K562 (cell line): Measurements from ENCODE around the gene RETN. TPM values are rescaled to one million over a fixed set of nuclear protein-coding genes. Genes with fewer than 3 reads are reported as not detected.
A peak's percentile ranks its signal among the peaks of the same experiment; 100 is the strongest.

Experiments used
- CBX3 ChIP-seq, 2 experiments: IDR thresholded peaks; 1 replicate in 1 of 2; 2 replicates in 1 of 2; pipeline ENCODE4 v1.6.1; 2012; ENCODE audit warnings: inconsistent platforms in 2 of 2, low read length in 2 of 2, borderline replicate concordance in 1 of 2, control low read depth in 1 of 2
- ELF2 ChIP-seq: fragments of 250-450 bp; sonication (Bioruptor Pico); IDR thresholded peaks from 2 replicates; pipeline ENCODE4 v1.5.0; 2021; ENCODE audit warnings: mild to moderate bottlenecking
- HDAC2 ChIP-seq: fragments of 450-650 bp; IDR thresholded peaks from 2 replicates; pipeline ENCODE4 v1.6.1; 2016; ENCODE audit warnings: mild to moderate bottlenecking
- HDAC8 ChIP-seq: fragments of 450-650 bp; IDR thresholded peaks from 2 replicates; pipeline ENCODE4 v1.6.1; 2016; ENCODE audit warnings: mild to moderate bottlenecking, missing genetic modification characterization, moderate library complexity, missing compliant biosample characterization
- IRF2 ChIP-seq: sonication (generic); formaldehyde crosslinking; IDR thresholded peaks from 2 replicates; pipeline ENCODE4 v1.8.1; 2022; ENCODE audit warnings: mild to moderate bottlenecking, missing genetic modification reagents
- MEF2A ChIP-seq: IDR thresholded peaks from 2 replicates; pipeline ENCODE4 v1.6.1; 2011; ENCODE audit warnings: low read depth, mild to moderate bottlenecking, low read length, moderate library complexity; ENCODE audit not compliant: control insufficient read depth
- MIER1 ChIP-seq: fragments of 450-650 bp; IDR thresholded peaks from 2 replicates; pipeline ENCODE4 v1.6.1; 2016; ENCODE audit warnings: antibody characterized with exemption, mild to moderate bottlenecking, low read depth
- RBM34 ChIP-seq: fragments of 200-400 bp; formaldehyde crosslinking; IDR thresholded peaks from 2 replicates; pipeline ENCODE4 v1.6.1; 2018; ENCODE audit warnings: low read length, borderline replicate concordance; ENCODE audit not compliant: insufficient read depth
- SOX6 ChIP-seq: fragments of 450-650 bp; IDR thresholded peaks from 2 replicates; pipeline ENCODE4 v1.6.1; 2014; ENCODE audit warnings: mild to moderate bottlenecking
- TARDBP ChIP-seq: fragments of 450-650 bp; IDR thresholded peaks from 2 replicates; pipeline ENCODE4 v1.6.1; 2016
- THRAP3 ChIP-seq: fragments of 450-650 bp; IDR thresholded peaks from 2 replicates; pipeline ENCODE4 v1.6.1; 2016; ENCODE audit warnings: mild to moderate bottlenecking, inconsistent platforms, borderline replicate concordance
- ZBTB1 ChIP-seq: sonication (generic); formaldehyde crosslinking; IDR thresholded peaks from 2 replicates; pipeline ENCODE4 v1.8.1; 2023; ENCODE audit warnings: missing genetic modification reagents, low read depth, mild to moderate bottlenecking, borderline replicate concordance
- ZFPM2 ChIP-seq: fragments of 250-450 bp; sonication (Bioruptor Pico); IDR thresholded peaks from 2 replicates; pipeline ENCODE4 v1.5.1; 2022; ENCODE audit warnings: mild to moderate bottlenecking
- ZNF143 ChIP-seq: sonication (generic); formaldehyde crosslinking; IDR thresholded peaks from 2 replicates; pipeline ENCODE4 v1.9.0; 2022; ENCODE audit warnings: mild to moderate bottlenecking, missing genetic modification reagents
- ZNF23 ChIP-seq: fragments of 250-450 bp; sonication (Bioruptor Pico); IDR thresholded peaks from 2 replicates; pipeline ENCODE4 v1.4.0; 2020; ENCODE audit warnings: mild to moderate bottlenecking
- ZNF695 ChIP-seq: fragments of 450-650 bp; formaldehyde crosslinking; IDR thresholded peaks from 2 replicates; pipeline ENCODE4 v1.4.0; 2020; ENCODE audit warnings: mild to moderate bottlenecking, moderate library complexity
- ZNF699 ChIP-seq: fragments of 250-450 bp; sonication (Bioruptor Pico); IDR thresholded peaks from 2 replicates; pipeline ENCODE4 v1.8.0; 2021; ENCODE audit warnings: mild to moderate bottlenecking, moderate library complexity; ENCODE audit not compliant: insufficient replicate concordance
- ZNF76 ChIP-seq: fragments of 250-450 bp; sonication (Bioruptor Pico); IDR thresholded peaks from 2 replicates; pipeline ENCODE4 v1.4.0; 2020; ENCODE audit warnings: mild to moderate bottlenecking, moderate library complexity, borderline replicate concordance
- polyA plus RNA-seq, 8 experiments: library from polyadenylated mRNA; depleted of rRNA in 4 of 8; stranded (reverse) in 5 of 8; unstranded in 3 of 8; fragments of >200 nt; fragmentation: Nextera tagmentation in 2 of 8; fragmentation: Illumina TruSeq in 1 of 8; extraction: Ambion mirVana in 2 of 8; extraction: Trizol in 1 of 8; gene quantifications; 2 replicates each; pipeline versions ENCODE4 v1.2.1 to v1.2.3, GENCODE V29; 2011 to 2014; ENCODE audit warnings: inconsistent platforms in 1 of 8, missing spikeins in 1 of 8
- total RNA-seq, 7 experiments: library from RNA; depleted of rRNA in 6 of 7; stranded (reverse); fragments of >200 nt in 6 of 7; fragmentation: Illumina TruSeq in 2 of 7; extraction: Trizol in 2 of 7; gene quantifications; 2 replicates each; pipeline versions ENCODE4 v1.2.1 to v1.2.3, GENCODE V29; 2011 to 2021; ENCODE audit warnings: low replicate concordance in 1 of 7
- TF ChIP-seq, protein P1 (sequence below), 2 experiments: fragments of 450-650 bp; IDR thresholded peaks; 2 replicates each; pipeline ENCODE4 v1.6.1; 2016; ENCODE audit warnings: mild to moderate bottlenecking in 2 of 2, borderline replicate concordance in 1 of 2, low read depth in 1 of 2, moderate library complexity in 1 of 2
- TF ChIP-seq, protein P2 (sequence below): fragments of 450-650 bp; IDR thresholded peaks from 2 replicates; pipeline ENCODE4 v1.6.1; 2014; ENCODE audit warnings: low read depth, mild to moderate bottlenecking, moderate library complexity, borderline replicate concordance

The RETN gene
- total and polyA plus RNA-seq, 9 of the 15 experiments (the other 6 are each of a cell fraction or from before 2014, with no cell fraction given), result not detected

DNA sequence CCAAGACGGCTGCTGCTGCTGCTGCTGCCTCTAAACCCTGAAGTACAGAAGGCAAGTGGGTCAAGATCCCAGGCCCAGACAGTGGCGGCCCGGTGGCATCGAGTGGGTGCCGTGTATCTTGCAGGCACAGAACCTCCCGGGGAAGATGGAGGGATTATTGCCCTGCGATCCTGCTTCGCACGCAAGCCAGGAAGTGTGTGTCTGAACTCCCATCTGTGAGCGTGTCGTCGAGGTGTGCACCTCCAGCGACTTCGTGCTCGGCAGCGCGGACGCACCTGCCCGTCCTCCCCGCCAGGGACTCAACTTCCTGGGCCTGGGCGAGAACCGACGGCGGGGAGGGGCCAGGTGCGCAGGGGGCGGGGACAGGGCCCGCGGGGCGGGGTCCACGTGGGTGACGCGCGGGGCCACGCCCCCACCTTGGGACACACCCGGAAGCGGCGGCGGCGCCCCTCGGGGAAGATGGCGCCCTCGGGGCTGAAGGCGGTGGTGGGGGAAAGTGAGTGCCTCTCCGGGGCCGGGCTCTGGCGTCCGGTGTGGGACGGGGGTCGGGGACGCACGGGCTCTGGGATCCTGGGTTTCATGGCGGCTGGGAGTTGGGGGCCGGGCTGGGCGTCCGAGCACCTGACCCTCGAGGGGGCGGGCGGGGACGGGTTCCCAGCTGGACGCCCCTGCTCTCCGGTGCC lies 32.0 kb upstream of the RETN start, which contains the start of gene STXBP2 (continued):
- TF ChIP-seq, protein P1, sequence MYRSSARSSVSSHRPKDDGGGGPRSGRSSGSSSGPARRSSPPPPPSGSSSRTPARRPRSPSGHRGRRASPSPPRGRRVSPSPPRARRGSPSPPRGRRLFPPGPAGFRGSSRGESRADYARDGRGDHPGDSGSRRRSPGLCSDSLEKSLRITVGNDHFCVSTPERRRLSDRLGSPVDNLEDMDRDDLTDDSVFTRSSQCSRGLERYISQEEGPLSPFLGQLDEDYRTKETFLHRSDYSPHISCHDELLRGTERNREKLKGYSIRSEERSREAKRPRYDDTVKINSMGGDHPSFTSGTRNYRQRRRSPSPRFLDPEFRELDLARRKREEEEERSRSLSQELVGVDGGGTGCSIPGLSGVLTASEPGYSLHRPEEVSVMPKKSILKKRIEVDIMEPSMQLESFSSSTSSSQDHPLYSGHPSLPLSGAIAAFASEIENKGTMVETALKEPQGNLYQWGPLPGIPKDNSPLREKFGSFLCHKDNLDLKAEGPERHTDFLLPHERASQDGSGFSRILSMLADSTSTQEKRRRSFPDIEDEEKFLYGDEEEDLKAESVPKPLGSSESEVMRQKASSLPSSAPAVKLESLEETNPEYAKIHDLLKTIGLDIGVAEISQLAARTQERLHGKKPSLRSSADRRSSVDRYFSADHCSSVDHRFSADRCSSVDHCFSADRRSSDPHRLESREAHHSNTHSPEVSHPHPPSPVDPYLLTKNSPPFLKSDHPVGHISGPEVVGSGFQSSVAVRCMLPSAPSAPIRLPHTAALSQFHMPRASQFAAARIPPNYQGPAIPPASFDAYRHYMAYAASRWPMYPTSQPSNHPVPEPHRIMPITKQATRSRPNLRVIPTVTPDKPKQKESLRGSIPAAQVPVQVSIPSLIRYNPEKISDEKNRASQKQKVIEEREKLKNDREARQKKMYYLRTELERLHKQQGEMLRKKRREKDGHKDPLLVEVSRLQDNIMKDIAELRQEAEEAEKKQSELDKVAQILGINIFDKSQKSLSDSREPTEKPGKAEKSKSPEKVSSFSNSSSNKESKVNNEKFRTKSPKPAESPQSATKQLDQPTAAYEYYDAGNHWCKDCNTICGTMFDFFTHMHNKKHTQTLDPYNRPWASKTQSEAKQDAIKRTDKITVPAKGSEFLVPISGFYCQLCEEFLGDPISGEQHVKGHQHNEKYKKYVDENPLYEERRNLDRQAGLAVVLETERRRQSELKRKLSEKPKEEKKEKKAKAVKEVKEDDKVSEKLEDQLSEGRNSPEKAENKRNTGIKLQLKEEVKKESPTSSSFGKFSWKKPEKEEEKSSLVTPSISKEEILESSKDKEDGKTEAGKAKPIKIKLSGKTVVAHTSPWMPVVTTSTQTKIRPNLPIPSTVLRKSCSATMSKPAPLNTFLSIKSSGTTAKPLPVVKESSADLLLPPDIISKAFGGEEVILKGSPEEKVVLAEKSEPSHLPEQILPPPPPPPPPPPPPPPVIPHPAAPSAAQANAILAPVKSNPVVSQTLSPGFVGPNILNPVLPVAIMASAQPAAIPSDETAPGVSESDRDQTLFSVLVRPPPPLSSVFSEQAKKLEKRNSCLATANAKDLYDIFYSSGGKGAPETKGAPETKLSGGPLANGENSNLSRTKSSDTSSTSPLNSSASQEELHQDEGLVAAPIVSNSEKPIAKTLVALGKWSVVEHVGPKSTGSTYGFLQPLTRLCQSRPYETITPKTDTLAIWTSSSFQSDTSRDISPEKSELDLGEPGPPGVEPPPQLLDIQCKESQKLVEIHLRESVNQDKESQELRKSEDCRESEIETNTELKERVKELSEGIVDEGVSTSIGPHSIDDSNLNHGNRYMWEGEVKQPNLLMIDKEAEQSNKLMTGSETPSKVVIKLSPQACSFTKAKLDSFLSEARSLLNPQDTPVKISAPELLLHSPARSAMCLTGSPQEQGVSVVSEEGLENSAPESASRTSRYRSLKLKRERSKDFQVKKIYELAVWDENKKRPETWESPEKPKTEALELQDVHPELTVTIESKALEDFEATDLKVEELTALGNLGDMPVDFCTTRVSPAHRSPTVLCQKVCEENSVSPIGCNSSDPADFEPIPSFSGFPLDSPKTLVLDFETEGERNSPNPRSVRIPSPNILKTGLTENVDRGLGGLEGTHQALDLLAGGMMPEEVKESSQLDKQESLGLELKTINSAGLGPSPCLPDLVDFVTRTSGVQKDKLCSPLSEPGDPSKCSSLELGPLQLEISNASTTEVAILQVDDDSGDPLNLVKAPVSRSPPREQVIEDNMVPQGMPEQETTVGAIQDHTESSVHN (IDR thresholded peaks at IDR 0.05; ENCODE audit: borderline replicate concordance in 1 of 2, low read depth in 1 of 2), result no peak
- TF ChIP-seq ELF2 (CRISPR knock-in tag), result peak; percentile 94
- TF ChIP-seq ZNF143 (CRISPR knock-in tag), result no peak
- no peak for TF ChIP-seq MIER1
- TF ChIP-seq, protein P2, sequence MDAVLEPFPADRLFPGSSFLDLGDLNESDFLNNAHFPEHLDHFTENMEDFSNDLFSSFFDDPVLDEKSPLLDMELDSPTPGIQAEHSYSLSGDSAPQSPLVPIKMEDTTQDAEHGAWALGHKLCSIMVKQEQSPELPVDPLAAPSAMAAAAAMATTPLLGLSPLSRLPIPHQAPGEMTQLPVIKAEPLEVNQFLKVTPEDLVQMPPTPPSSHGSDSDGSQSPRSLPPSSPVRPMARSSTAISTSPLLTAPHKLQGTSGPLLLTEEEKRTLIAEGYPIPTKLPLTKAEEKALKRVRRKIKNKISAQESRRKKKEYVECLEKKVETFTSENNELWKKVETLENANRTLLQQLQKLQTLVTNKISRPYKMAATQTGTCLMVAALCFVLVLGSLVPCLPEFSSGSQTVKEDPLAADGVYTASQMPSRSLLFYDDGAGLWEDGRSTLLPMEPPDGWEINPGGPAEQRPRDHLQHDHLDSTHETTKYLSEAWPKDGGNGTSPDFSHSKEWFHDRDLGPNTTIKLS, result no peak
- TF ChIP-seq ZNF699 (CRISPR knock-in tag), result no peak
- no peak for TF ChIP-seq IRF2 (CRISPR knock-in tag)
- no peak for TF ChIP-seq RBM34
- TF ChIP-seq ZNF23 (CRISPR knock-in tag), result no peak
- TF ChIP-seq SOX6, result no peak
- TF ChIP-seq ZNF76 (CRISPR knock-in tag), result peak; percentile 15; the same call in 1 of the 2 replicates
- no peak; the same call in 1 of the 2 replicates for TF ChIP-seq ZBTB1 (CRISPR knock-in tag)
- TF ChIP-seq CBX3 (IDR thresholded peaks at IDR 0.05; ENCODE audit: borderline replicate concordance in 1 of 2, low read length in 2 of 2), result peak in 1 of 2 experiments; percentile 91; a peak in 1 of 3 replicates
- no peak for TF ChIP-seq HDAC8 (tag)
- no peak for TF ChIP-seq ZFPM2 (CRISPR knock-in tag)
- TF ChIP-seq THRAP3, result no peak
- TF ChIP-seq ZNF695 (CRISPR knock-in tag), result no peak
- no peak for TF ChIP-seq MEF2A
- TF ChIP-seq HDAC2, result no peak
- no peak for TF ChIP-seq TARDBP
